Naive B cell (primary cell): Measurements from ENCODE around the gene GUCA2A. TPM values are rescaled to one million over a fixed set of nuclear protein-coding genes. Genes with fewer than 3 reads are reported as not detected.

Source experiments
- ATAC-seq, 2 donors: fragments of 150-1000 bp; cut with Tn5 transposase; 2 replicates each; pipeline ENCODE4 v1.10.0; 2021; ENCODE audit warnings: low read depth in 2 of 2, mild to moderate bottlenecking in 2 of 2, moderate library complexity in 2 of 2
- DNase-seq: peaks from one replicate; pipeline ENCODE4 v3.0.0; 2022
- H3K27ac Mint-ChIP-seq, 6 donors: one replicate each; pipeline ENCODE4 v1.8.0; 2020 to 2022; ENCODE audit warnings: mild to moderate bottlenecking in 6 of 6, mixed read lengths in 6 of 6, moderate library complexity in 5 of 6, inconsistent platforms in 2 of 6
- H3K27me3 Mint-ChIP-seq, 3 donors: one replicate each; pipeline ENCODE4 v1.8.0; 2021 to 2022; ENCODE audit warnings: mixed read lengths in 3 of 3, mild to moderate bottlenecking in 1 of 3
- H3K36me3 Mint-ChIP-seq, 2 donors: one replicate each; pipeline ENCODE4 v1.8.0; 2020 to 2022; ENCODE audit warnings: mixed read lengths in 2 of 2, inconsistent platforms in 1 of 2, mild to moderate bottlenecking in 1 of 2
- H3K4me1 Mint-ChIP-seq, 3 donors: one replicate each; pipeline ENCODE4 v1.8.0; 2020 to 2022; ENCODE audit warnings: mixed read lengths in 3 of 3, inconsistent platforms in 1 of 3, mild to moderate bottlenecking in 1 of 3, moderate library complexity in 1 of 3
- H3K4me3 Mint-ChIP-seq, 8 donors: one replicate each; pipeline ENCODE4 v1.8.0; 2020 to 2022; ENCODE audit warnings: mild to moderate bottlenecking in 8 of 8, mixed read lengths in 8 of 8, moderate library complexity in 8 of 8, inconsistent platforms in 2 of 8
- H3K9me3 Mint-ChIP-seq, 7 donors: one replicate each; pipeline ENCODE4 v1.8.0; 2020 to 2022; ENCODE audit warnings: mixed read lengths in 7 of 7, mild to moderate bottlenecking in 5 of 7, inconsistent platforms in 2 of 7, moderate library complexity in 1 of 7
- polyA plus RNA-seq, 6 donors: library from polyadenylated mRNA; unstranded; fragments of 300-500 nt; fragmentation: Illumina TruSeq; gene quantifications; one replicate each; pipeline ENCODE4 v1.2.3, GENCODE V29; 2021; ENCODE audit warnings: low read depth in 6 of 6

GUCA2A gene
- polyA plus RNA-seq, 6 donors from 2014 or later: not detected

DNA sequence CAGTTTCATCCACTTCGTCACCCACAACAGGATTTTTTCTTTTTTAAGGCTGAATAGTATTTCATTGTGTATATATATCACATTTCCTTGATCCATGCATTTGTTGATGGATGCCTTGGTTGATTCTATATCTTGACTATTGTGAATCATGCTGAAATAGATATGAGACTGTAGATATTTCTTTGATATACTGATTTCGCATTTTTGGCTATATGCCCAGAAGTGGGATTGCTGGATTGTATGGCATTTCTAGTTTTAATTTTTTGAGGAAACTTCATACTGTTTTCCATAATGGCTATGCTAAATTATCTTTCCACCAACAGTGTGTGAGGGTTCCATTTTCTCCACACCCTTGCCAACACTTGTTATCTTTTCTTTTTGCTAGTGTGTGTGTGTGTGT lies 6.4 kb downstream of the GUCA2A start:
- no peak for DNase-seq
- Mint-ChIP-seq H3K27ac (no peak overlapping the region), H3K4me3 (no peak overlapping the region)

DNA sequence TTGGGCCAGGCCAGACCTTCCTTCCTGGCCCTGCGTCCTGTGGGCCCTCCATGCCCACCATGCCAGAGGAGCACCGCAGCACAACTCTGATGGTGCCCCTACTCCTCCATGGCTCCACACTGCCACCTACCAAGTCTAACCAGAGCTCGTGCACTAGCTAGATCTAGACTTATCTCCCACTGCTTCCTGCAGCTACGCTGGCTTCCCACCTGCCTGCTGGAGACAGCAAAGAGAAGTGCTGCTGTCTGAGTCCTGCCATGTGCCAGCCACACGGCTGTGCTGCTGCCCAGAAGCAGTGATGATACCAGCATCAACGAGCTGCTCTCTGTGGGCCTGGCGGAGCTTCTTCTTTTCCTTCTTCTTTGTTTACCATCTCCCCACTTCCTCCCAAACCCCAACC lies 6.9 kb downstream of the GUCA2A start:
- H3K4me3 Mint-ChIP-seq: no peak overlapping the region
- peaks cover 0 to 6% of the 10 kb centered on the region in 2 donors for H3K36me3 Mint-ChIP-seq
- H3K27ac Mint-ChIP-seq: peak overlapping the region in 2 of 6 donors; percentile 16 to 91
- H3K27me3 Mint-ChIP-seq: peaks cover 8 to 24% (median 9%) of the 10 kb centered on the region in 3 donors
- no peaks in the 10 kb centered on the region for H3K4me1 Mint-ChIP-seq
- peaks cover 0 to 16% (median 11%) of the 10 kb centered on the region in 7 donors for H3K9me3 Mint-ChIP-seq
- ATAC-seq (no peak), DNase-seq (no peak)

More for the DNA sequence above, 6.4 kb downstream of the GUCA2A start:
- peaks cover 0 to 6% of the 10 kb centered on the region in 2 donors for H3K36me3 Mint-ChIP-seq
- H3K9me3 Mint-ChIP-seq: peaks cover 0 to 16% (median 11%) of the 10 kb centered on the region in 7 donors
- no peaks in the 10 kb centered on the region for H3K4me1 Mint-ChIP-seq
- peaks cover 8 to 30% (median 9%) of the 10 kb centered on the region in 3 donors for H3K27me3 Mint-ChIP-seq
- ATAC-seq: no peak

DNA sequence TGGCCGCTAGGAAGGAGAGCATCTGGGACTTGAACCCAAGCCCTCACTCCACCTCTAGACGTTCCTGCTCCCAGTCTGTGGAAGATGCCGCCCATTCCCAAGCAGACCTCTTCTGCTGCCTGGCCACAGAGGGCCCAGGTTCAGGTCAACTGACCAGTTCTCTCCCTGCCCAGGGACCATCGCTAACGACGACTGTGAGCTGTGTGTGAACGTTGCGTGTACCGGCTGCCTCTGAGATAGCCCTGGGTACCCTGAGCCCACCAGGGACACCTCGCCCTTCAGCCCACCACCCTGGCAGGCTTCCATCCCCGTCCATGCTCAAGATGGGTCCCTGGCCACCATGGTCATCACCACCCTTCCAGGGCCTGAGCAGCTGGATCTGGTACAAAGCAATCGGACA lies 9.2 kb downstream of the GUCA2A start:
- Mint-ChIP-seq H3K27me3 (peaks cover 6 to 17% (median 10%) of the 10 kb centered on the region in 3 donors), H3K36me3 (no peaks in the 10 kb centered on the region), H3K9me3 (peaks cover 0 to 2% (median under 1%) of the 10 kb centered on the region in 7 donors), H3K27ac (no peak overlapping the region), H3K4me3 (no peak overlapping the region), H3K4me1 (no peaks in the 10 kb centered on the region)
- no peak for DNase-seq
- ATAC-seq: no peak

GRCh38 chr1:42154685-42155084 lies 9.9 kb downstream of the GUCA2A start:
- no peaks in the 10 kb centered on the region for H3K4me1 Mint-ChIP-seq
- H3K9me3 Mint-ChIP-seq: peaks cover 0 to 2% (median 0%) of the 10 kb centered on the region in 7 donors

GRCh38 chr1:42153624-42154023 lies 10.9 kb downstream of the GUCA2A start:
- H3K27ac Mint-ChIP-seq: peak overlapping the region in 1 of 6 donors; percentile 15
- DNase-seq: no peak
- ATAC-seq: no peak
- H3K4me1 Mint-ChIP-seq: no peaks in the 10 kb centered on the region
- H3K9me3 Mint-ChIP-seq: peaks cover 0 to 2% (median 0%) of the 10 kb centered on the region in 7 donors
- H3K36me3 Mint-ChIP-seq: no peaks in the 10 kb centered on the region
- peaks cover 6 to 22% (median 17%) of the 10 kb centered on the region in 3 donors for H3K27me3 Mint-ChIP-seq
- H3K4me3 Mint-ChIP-seq: no peak overlapping the region

More at GRCh38 chr1:42154685-42155084, 9.9 kb downstream of the GUCA2A start:
- Mint-ChIP-seq H3K36me3 (no peaks in the 10 kb centered on the region), H3K27me3 (peaks cover 6 to 24% (median 16%) of the 10 kb centered on the region in 3 donors), H3K4me3 (no peak overlapping the region), H3K27ac (peak overlapping the region in 2 of 6 donors; percentile 68 to 89)
- DNase-seq: no peak
- no peak for ATAC-seq

GRCh38 chr1:42152907-42153600 lies 11.5 kb downstream of the GUCA2A start, which contains the start of gene GUCA2B:
Gene GUCA2B, plus strand, starts transcription at chr1:42153410. Its CDS starts 41 bp downstream, at chr1:42153451.
- no peak for DNase-seq
- Mint-ChIP-seq H3K36me3 (no peaks in the 10 kb centered on the region), H3K4me3 (no peak within 1 kb of the TSS), H3K27me3 (peaks cover 6 to 22% (median 17%) of the 10 kb centered on the region in 3 donors), H3K9me3 (peaks cover 0 to 2% (median 0%) of the 10 kb centered on the region in 7 donors), H3K27ac (peak within 1 kb of the TSS in 2 of 6 donors; percentile 58 to 75), H3K4me1 (no peaks in the 10 kb centered on the region)
- no peak for ATAC-seq

- Mint-ChIP-seq H3K27ac (no peak overlapping the region), H3K4me3 (no peak overlapping the region), H3K27me3 (peaks cover 6 to 22% (median 17%) of the 10 kb centered on the region in 3 donors), H3K36me3 (no peaks in the 10 kb centered on the region), H3K9me3 (peaks cover 0 to 2% (median 0%) of the 10 kb centered on the region in 7 donors), H3K4me1 (no peaks in the 10 kb centered on the region)
- DNase-seq: no peak
- no peak for ATAC-seq
Measured at GRCh38 chr1:42152119-42152518, 12.4 kb downstream of the GUCA2A start.

DNA sequence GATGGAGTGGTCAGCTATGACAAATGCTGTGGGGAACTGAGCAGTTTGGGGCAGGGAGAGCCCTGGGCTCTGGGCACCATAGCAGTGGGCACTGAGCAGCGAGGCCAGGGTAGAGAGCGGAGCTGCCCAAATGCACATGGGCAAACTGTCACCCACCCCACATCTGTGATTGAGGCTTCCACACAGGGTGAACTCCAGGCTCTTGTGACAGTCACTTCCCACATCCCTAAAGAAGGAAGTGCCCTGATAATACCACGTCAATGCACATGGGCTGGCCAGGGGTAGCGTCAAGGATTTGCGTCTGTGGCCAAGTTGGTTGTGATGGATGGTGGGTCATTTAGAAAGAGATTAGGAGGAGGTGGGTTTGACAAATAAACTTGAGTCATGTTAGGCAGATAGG lies 13.9 kb downstream of the GUCA2A start:
- Mint-ChIP-seq H3K36me3 (no peaks in the 10 kb centered on the region), H3K4me3 (no peak overlapping the region), H3K27ac (no peak overlapping the region), H3K27me3 (peaks cover 6 to 22% (median 17%) of the 10 kb centered on the region in 3 donors), H3K9me3 (peaks cover 0 to 2% (median 0%) of the 10 kb centered on the region in 7 donors), H3K4me1 (no peaks in the 10 kb centered on the region)
- ATAC-seq (no peak), DNase-seq (no peak)

DNA sequence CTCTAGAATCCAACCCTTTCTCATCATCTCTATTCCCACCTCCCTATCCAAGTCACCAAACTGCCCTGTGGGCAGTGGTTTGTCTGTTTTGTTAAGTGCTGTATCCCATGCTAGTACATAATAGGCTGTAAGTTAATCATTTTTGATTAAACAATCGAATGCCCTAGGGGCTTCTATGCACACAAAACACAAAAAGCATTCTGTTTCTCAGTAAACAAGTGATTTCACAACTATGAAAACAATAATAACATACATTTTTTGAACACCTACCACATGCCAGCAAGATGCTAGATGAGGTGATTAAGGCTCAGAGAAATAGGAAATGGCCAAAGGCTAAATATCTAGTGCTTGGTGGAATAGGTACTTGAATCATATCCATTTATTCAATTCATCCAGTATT lies 16.4 kb downstream of the GUCA2A start:
- H3K9me3 Mint-ChIP-seq: peaks cover 0 to 2% (median 0%) of the 10 kb centered on the region in 7 donors
- H3K4me1 Mint-ChIP-seq: no peaks in the 10 kb centered on the region
- DNase-seq (no peak), ATAC-seq (no peak)
- H3K27ac Mint-ChIP-seq: no peak overlapping the region
- H3K27me3 Mint-ChIP-seq: peaks cover 0 to 31% (median 17%) of the 10 kb centered on the region in 3 donors
- no peaks in the 10 kb centered on the region for H3K36me3 Mint-ChIP-seq
- H3K4me3 Mint-ChIP-seq: no peak overlapping the region

DNA sequence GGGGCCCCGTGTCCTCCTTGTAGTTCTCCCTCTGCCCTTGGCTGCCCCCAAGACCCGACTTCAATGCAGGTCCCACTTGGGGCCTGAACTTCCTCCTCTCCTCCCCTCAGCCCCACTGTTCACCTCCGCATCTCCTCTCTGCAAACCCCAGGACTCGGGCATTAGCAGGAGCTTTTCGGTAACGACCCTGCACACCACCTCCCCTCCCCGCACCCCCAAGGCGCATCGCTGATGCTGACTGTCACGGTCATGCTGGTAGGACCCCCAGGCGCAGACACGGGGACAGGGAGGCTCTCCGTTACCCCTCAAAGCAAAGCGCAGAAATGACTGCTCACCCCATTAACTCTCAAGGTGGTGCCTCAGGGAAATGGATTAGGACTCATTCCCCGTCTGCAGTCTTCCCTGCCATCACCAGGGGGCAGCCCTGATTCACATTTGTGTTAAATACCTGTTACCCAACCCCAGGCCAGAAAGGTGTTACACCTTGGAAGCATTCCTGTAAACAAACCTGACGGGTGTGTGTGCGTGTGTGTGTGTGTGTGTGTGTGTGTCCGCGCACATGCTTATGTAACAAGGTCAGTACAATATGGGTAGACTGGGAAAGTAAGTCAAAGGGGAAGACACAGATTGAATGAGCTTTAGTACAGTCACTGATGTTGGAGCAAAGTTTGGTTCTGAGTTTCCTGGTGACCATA lies 17.8 kb downstream of the GUCA2A start:
- H3K36me3 Mint-ChIP-seq: no peaks in the 10 kb centered on the region
- no peaks in the 10 kb centered on the region for H3K4me1 Mint-ChIP-seq
- H3K9me3 Mint-ChIP-seq: peaks cover 0 to 2% (median 0%) of the 10 kb centered on the region in 7 donors
- DNase-seq (peak; percentile 22), ATAC-seq (peak; percentile 32 to 51)
- H3K27me3 Mint-ChIP-seq: peaks cover 0 to 28% (median 17%) of the 10 kb centered on the region in 3 donors
- H3K4me3 Mint-ChIP-seq: no peak overlapping the region
- no peak overlapping the region for H3K27ac Mint-ChIP-seq

- DNase-seq (no peak), ATAC-seq (no peak)
- H3K9me3 Mint-ChIP-seq: peaks cover 0 to 1% (median 0%) of the 10 kb centered on the region in 7 donors
- H3K36me3 Mint-ChIP-seq: no peaks in the 10 kb centered on the region
- no peak overlapping the region for H3K4me3 Mint-ChIP-seq
- no peak overlapping the region for H3K27ac Mint-ChIP-seq
- peaks cover 2 to 25% (median 14%) of the 10 kb centered on the region in 3 donors for H3K27me3 Mint-ChIP-seq
- H3K4me1 Mint-ChIP-seq: no peaks in the 10 kb centered on the region
Measured at GRCh38 chr1:42145764-42146625, 18.6 kb downstream of the GUCA2A start.

- Mint-ChIP-seq H3K36me3 (no peaks in the 10 kb centered on the region), H3K4me1 (no peaks in the 10 kb centered on the region), H3K9me3 (no peaks in the 10 kb centered on the region), H3K27ac (no peak overlapping the region), H3K27me3 (peaks cover 8 to 23% (median 8%) of the 10 kb centered on the region in 3 donors), H3K4me3 (no peak overlapping the region)
- no peak for ATAC-seq
- no peak for DNase-seq
Measured at GRCh38 chr1:42145389-42145716, 19.2 kb downstream of the GUCA2A start.
